LNCAP (cell line): ENCODE data around the gene DEXI.

ENCODE experiments used
- CTCF ChIP-seq: fragments of 450-650 bp; IDR thresholded peaks from 2 replicates; pipeline ENCODE4 v1.5.1; 2017; ENCODE audit warnings: mild to moderate bottlenecking

The DEXI gene

GRCh38 chr16:10944249-10945064 is 2.2 kb upstream of the DEXI start, which contains the start of gene CLEC16A:
Gene CLEC16A, plus strand, starts transcription at chr16:10944564. Its CDS starts 154 bp downstream, at chr16:10944718.
- no peak for TF ChIP-seq CTCF

- TF ChIP-seq CTCF = no peak
Observed at GRCh38 chr16:10943064-10943353, 741 bp upstream of the DEXI start.

- no peak for TF ChIP-seq CTCF
Observed at GRCh38 chr16:10941127-10941933, 938 bp downstream of the DEXI start.

GRCh38 chr16:10940501-10941079 is 1.7 kb downstream of the DEXI start:
- TF ChIP-seq CTCF = no peak

GRCh38 chr16:10939649-10940234 is 2.5 kb downstream of the DEXI start:
- TF ChIP-seq CTCF = no peak

- no peak for TF ChIP-seq CTCF
Observed at GRCh38 chr16:10938796-10939648, 3.2 kb downstream of the DEXI start.

GRCh38 chr16:10938321-10938720 is 3.9 kb downstream of the DEXI start:
- TF ChIP-seq CTCF = no peak
